ENCODE results near the gene AXDND1. TPM values are rescaled to one million over a fixed set of nuclear protein-coding genes. Genes with fewer than 3 reads are reported as not detected.

Gene AXDND1
- total and polyA plus RNA-seq, 12 donors, result 0.03 to 0.17 (median 0.15) TPM; not detected in 8

DNA sequence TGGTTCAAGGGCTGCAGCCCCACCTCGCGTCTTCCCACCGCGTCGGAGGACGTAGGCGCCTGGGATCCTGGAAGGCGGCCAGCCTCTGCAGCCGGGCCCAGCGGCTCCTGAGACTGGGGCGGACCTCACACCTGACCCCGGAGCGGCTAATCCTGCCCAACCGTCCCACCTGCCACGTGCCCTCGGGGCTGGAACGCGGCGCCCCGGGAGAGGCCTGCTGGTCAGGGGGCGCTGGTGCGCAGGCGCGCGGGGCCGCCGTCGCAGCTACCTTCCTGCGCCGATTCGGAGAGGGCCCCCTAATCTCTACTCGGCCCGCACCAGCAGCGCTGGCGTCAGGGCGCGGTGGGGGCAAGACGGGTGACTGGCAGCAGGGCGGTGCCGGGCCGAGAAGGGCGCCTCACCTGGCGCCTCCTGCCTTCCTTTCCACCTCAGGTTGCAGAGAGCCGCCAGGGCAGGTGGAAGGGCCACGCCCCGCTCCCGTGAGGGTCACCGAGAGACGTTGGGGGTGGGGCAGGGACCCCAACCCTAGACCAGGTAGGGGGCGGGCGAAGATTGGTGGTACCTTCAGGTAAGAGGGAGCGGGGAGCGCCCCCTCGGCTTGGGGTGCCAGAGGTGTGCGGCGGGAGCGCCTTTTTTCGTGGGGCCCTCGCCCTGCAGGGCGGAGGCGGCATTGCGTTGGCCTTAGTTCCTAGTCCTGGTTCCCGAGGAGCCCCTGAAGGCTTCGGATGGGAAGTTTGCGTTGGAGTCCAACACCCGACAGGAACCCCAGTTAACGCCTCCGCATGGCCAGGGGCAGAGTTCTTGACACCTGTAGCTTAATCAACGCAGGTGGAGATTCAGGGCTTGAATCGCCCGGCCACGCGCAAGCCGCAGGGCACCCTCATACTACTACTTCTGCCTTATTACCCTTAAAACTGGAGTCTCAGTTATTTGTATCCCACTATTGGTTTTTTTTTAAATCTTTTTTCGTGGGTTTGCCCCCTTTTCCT is 226.1 kb downstream of the AXDND1 start, which contains the start of gene TDRD5:
Gene TDRD5 (plus strand): TSS at position 241 of the 989 bp plus-strand sequence. CDS start 784 bp downstream, outside the sequence.
- ATAC-seq, result peak in 1 of 8 donors; percentile 49
- intact Hi-C loops (cut with DNase I), result no loop called here
- WGBS, 2 donors, result 11 to 14% methylated on average over 75 of the region's 75 CpGs
- Histone ChIP-seq H3K4me1 (peaks cover 0 to 9% (median 7%) of the 10 kb centered on the region in 9 donors), H3K36me3 (no peaks in the 10 kb centered on the region), H3K9me3 (peaks cover 0 to 3% (median 0%) of the 10 kb centered on the region in 11 donors), H3K27ac (no peak within 1 kb of the TSS), H3K27me3 (peaks cover 15 to 55% (median 45%) of the 10 kb centered on the region in 7 donors), H3K4me3 (peak within 1 kb of the TSS in 1 of 10 donors; percentile 22)
- TF ChIP-seq, protein P1, sequence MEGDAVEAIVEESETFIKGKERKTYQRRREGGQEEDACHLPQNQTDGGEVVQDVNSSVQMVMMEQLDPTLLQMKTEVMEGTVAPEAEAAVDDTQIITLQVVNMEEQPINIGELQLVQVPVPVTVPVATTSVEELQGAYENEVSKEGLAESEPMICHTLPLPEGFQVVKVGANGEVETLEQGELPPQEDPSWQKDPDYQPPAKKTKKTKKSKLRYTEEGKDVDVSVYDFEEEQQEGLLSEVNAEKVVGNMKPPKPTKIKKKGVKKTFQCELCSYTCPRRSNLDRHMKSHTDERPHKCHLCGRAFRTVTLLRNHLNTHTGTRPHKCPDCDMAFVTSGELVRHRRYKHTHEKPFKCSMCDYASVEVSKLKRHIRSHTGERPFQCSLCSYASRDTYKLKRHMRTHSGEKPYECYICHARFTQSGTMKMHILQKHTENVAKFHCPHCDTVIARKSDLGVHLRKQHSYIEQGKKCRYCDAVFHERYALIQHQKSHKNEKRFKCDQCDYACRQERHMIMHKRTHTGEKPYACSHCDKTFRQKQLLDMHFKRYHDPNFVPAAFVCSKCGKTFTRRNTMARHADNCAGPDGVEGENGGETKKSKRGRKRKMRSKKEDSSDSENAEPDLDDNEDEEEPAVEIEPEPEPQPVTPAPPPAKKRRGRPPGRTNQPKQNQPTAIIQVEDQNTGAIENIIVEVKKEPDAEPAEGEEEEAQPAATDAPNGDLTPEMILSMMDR (IDR thresholded peaks at IDR 0.05), result no peak
- no peak for DNase-seq

DNA sequence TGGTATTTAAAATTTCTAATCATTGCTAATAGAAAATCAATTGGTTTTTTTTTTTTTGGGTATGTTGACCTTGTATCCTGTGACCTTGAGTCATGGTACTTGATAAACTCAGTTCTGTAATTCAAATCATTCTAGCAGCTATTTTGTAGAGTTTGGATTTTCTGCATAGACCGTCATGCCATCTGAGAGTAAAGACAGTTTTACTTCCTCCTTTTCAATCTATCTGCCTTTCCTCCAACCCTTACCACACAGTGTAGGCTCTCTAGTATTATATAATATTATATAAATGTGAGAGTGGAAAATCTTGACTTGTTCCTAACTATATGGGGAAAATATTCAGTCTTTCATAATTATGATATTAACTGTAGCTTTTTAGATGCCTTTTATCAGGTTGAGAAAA is 232.9 kb downstream of the AXDND1 start:
- peaks cover 0 to 38% (median 18%) of the 10 kb centered on the region in 7 donors for H3K27me3 ChIP-seq
- peaks cover 0 to 3% (median 0%) of the 10 kb centered on the region in 9 donors for H3K4me1 ChIP-seq
- DNase-seq, result no peak
- intact Hi-C loops (cut with DNase I), result no loop called here
- H3K9me3 ChIP-seq, result peaks cover 0 to 16% (median 0%) of the 10 kb centered on the region in 11 donors
- no peaks in the 10 kb centered on the region for H3K36me3 ChIP-seq
- no peak overlapping the region for H3K27ac ChIP-seq
- no peak overlapping the region for H3K4me3 ChIP-seq
- TF ChIP-seq, protein P1 (IDR thresholded peaks at IDR 0.05), result no peak
- 65 to 72% methylated on average over 1 of the region's 1 CpG for WGBS, 2 donors
- ATAC-seq, result no peak

DNA sequence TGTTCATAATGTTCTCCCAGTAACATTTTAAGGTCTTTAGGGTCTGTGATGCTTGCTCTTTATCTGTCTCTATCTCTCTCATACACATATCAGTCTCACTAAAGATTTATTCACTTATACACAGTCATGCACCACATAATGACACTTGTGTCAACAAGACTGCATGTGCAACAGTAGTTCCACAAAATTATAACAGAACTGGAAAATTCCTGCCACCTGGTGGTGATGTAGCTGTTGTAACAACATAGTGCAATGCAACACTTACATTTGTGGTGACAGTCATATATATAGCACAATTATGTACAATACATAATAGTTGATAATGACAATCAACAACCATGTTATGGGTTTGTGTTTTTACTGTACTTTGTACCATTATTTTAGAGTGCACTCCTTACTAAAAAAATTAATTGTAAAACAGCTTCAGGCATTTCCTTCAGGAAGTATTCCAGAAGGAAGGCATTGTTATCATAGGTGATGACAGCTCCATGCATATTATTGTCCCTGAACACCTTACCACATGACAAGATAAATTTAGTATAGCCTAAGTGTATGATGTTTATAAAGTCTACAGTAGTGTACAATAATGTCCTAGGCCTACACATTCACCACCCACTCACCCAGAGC is 234.0 kb downstream of the AXDND1 start:
- intact Hi-C loops (cut with DNase I), result no loop called here
- Histone ChIP-seq H3K4me3 (no peak overlapping the region), H3K27ac (no peak overlapping the region), H3K27me3 (peaks cover 0 to 28% (median 11%) of the 10 kb centered on the region in 7 donors), H3K9me3 (peaks cover 0 to 21% (median 0%) of the 10 kb centered on the region in 11 donors), H3K4me1 (peaks cover 0 to 3% (median 0%) of the 10 kb centered on the region in 9 donors), H3K36me3 (no peaks in the 10 kb centered on the region)
- TF ChIP-seq, protein P1 (IDR thresholded peaks at IDR 0.05), result peak in 4 of 9 donors; percentile 26 to 48 (median 34)
- ATAC-seq (no peak), DNase-seq (no peak)

DNA sequence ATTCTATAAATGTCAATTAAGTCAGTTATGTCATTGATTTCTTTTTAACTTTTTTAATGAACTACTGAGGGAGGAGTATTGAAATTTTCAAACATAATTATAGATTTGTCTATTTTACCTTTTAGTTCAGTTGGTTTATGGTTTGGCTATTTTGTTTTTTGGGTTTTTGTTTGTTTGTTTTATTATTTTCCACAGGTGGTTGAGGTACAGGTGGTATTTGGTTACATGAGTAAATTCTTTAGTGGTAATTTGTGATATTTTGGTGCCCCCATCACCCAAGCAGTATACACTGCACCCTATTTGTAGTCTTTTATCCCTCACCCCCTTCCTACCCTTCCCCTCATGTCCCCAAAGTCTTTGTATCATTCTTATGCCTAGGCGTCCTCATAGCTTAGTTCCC is 235.3 kb downstream of the AXDND1 start:
- intact Hi-C loops (cut with DNase I), result no loop called here
- peaks cover 0 to 28% (median 9%) of the 10 kb centered on the region in 7 donors for H3K27me3 ChIP-seq
- TF ChIP-seq, protein P1 (IDR thresholded peaks at IDR 0.05), result no peak
- no peaks in the 10 kb centered on the region for H3K36me3 ChIP-seq
- no peak for DNase-seq
- peaks cover 0 to 21% (median 0%) of the 10 kb centered on the region in 11 donors for H3K9me3 ChIP-seq
- no peak overlapping the region for H3K4me3 ChIP-seq
- peaks cover 0 to 3% (median 0%) of the 10 kb centered on the region in 9 donors for H3K4me1 ChIP-seq
- no peak overlapping the region for H3K27ac ChIP-seq
- WGBS, 2 donors, result 83 to 93% methylated on average over 1 of the region's 1 CpG
- no peak for ATAC-seq

Data from heart right ventricle (tissue), 16 donors.